A549 (cell line): ENCODE results near the gene TCERG1. TPM values are rescaled to one million over a fixed set of nuclear protein-coding genes. Genes with fewer than 3 reads are reported as not detected.

Source experiments
- ATAC-seq, 2 experiments: fragments of 200-7000 bp in 1 of 2; fragments of >200 bp in 1 of 2; cut with Nextera tagmentation in 1 of 2; cut with Tn5 transposase in 1 of 2; 3 replicates each; pipeline versions ENCODE4 v1.8.0 to v1.9.1; 2018 to 2020; ENCODE audit warnings: mild to moderate bottlenecking in 1 of 2, moderate library complexity in 1 of 2
- CTCF ChIA-PET: fragments of 300-600 bp; sonication (Branson Sonifier 250); formaldehyde crosslinking; extraction: SDS; loops from one replicate; lab custom pipeline; 2021; ENCODE audit warnings: antibody characterized with exemption, inconsistent platforms; lab: Yijun Ruan, JAX
- POLR2A ChIA-PET: fragments of 350-600 bp; formaldehyde crosslinking; extraction: SDS; loops from one replicate; lab custom pipeline; 2021; ENCODE audit warnings: antibody characterized with exemption, inconsistent platforms; lab: Yijun Ruan, JAX
- DNase-seq, 2 experiments: peaks; one replicate each; pipeline versions ENCODE4 v3.0.0 to v3.0.0-alpha.2; 2011 to 2016; ENCODE audit warnings: low read depth in 1 of 2, low spot score in 1 of 2
- FAIRE-seq: peaks from 2 replicates; lab custom pipeline; 2011; peaks lifted over from hg19 to GRCh38; lab: Jason Lieb, UNC
- H3K27ac ChIP-seq, 2 experiments: fragments of >200 bp; sonication (Bioruptor Twin); formaldehyde crosslinking; 3 replicates each; pipeline ENCODE4 v1.5.1; 2016 to 2017
- H3K4me1 ChIP-seq: fragments of >200 bp; sonication (Bioruptor Twin); formaldehyde crosslinking; 3 replicates; pipeline ENCODE4 v1.6.1; 2016
- H3K4me2 ChIP-seq: fragments of >200 bp; sonication (Bioruptor Twin); formaldehyde crosslinking; 3 replicates; pipeline ENCODE4 v1.6.1; 2016
- H3K4me3 ChIP-seq: fragments of >200 bp; sonication (Bioruptor Twin); formaldehyde crosslinking; 3 replicates; pipeline ENCODE4 v1.5.1; 2016
- H3K9me3 ChIP-seq: fragments of >200 bp; sonication (Bioruptor Twin); formaldehyde crosslinking; 3 replicates; pipeline ENCODE4 v1.6.1; 2016
- BCL3 ChIP-seq: fragments of >200 bp; sonication (Bioruptor Twin); formaldehyde crosslinking; IDR thresholded peaks from 3 replicates; pipeline ENCODE4 v1.6.1; 2016
- BHLHE40 ChIP-seq: IDR thresholded peaks from 2 replicates; pipeline ENCODE4 v1.6.1; 2012; ENCODE audit warnings: low read depth, low read length, inconsistent platforms
- CBX2 ChIP-seq: fragments of 200-600 bp; sonication (generic); IDR thresholded peaks from 2 replicates; pipeline ENCODE4 v1.6.1; 2016; ENCODE audit warnings: low read depth, mild to moderate bottlenecking, borderline replicate concordance
- E2F6 ChIP-seq: IDR thresholded peaks from 2 replicates; pipeline ENCODE4 v1.6.1; 2012; ENCODE audit warnings: low read depth, borderline replicate concordance
- EHF ChIP-seq: fragments of 250-450 bp; sonication (Bioruptor Pico); IDR thresholded peaks from 2 replicates; pipeline ENCODE4 v1.5.0; 2020; ENCODE audit warnings: mild to moderate bottlenecking
- EHMT2 ChIP-seq: fragments of 200-600 bp; sonication (generic); IDR thresholded peaks from 2 replicates; pipeline ENCODE4 v1.6.1; 2016; ENCODE audit warnings: antibody characterized with exemption, low read depth, mild to moderate bottlenecking, moderate library complexity
- ELK1 ChIP-seq: fragments of 150-350 bp; IDR thresholded peaks from 2 replicates; pipeline ENCODE4 v1.6.1; 2014; ENCODE audit warnings: low read depth, mild to moderate bottlenecking, low read length
- EP300 ChIP-seq, 2 experiments: fragments of >200 bp; sonication (Bioruptor Twin); formaldehyde crosslinking; IDR thresholded peaks; 2 replicates in 1 of 2; 3 replicates in 1 of 2; pipeline ENCODE4 v1.6.1; 2016 to 2017
- ESRRA ChIP-seq: fragments of 150-350 bp; IDR thresholded peaks from 2 replicates; pipeline ENCODE4 v1.6.1; 2014; ENCODE audit warnings: mild to moderate bottlenecking, low read length, borderline replicate concordance
- FOSB ChIP-seq: fragments of 250-450 bp; sonication (Bioruptor Pico); IDR thresholded peaks from 2 replicates; pipeline ENCODE4 v1.5.0; 2020; ENCODE audit warnings: mild to moderate bottlenecking, moderate library complexity
- FOSL2 ChIP-seq, 2 experiments: fragments of 450-650 bp in 1 of 2; fragments of >200 bp in 1 of 2; sonication (Bioruptor Twin) in 1 of 2; formaldehyde crosslinking; IDR thresholded peaks; 2 replicates each; pipeline versions ENCODE4 v1.5.0 to v1.6.1; 2016 to 2020; ENCODE audit warnings: mild to moderate bottlenecking in 1 of 2, moderate library complexity in 1 of 2
- HEYL ChIP-seq: fragments of 250-450 bp; sonication (Bioruptor Pico); IDR thresholded peaks from 2 replicates; pipeline ENCODE4 v1.8.0; 2021; ENCODE audit warnings: mild to moderate bottlenecking, moderate library complexity
- HOXB5 ChIP-seq: fragments of 250-450 bp; sonication (Bioruptor Pico); IDR thresholded peaks from 2 replicates; pipeline ENCODE4 v1.5.0; 2020; ENCODE audit warnings: mild to moderate bottlenecking, moderate library complexity
- MAX ChIP-seq: IDR thresholded peaks from 2 replicates; pipeline ENCODE4 v1.6.1; 2012
- MAZ ChIP-seq: fragments of 150-350 bp; IDR thresholded peaks from 2 replicates; pipeline ENCODE4 v1.6.1; 2014; ENCODE audit warnings: antibody characterized with exemption, low read depth, low read length, borderline replicate concordance
- PHF8 ChIP-seq: fragments of 200-600 bp; sonication (generic); IDR thresholded peaks from 2 replicates; pipeline ENCODE4 v1.6.1; 2016; ENCODE audit warnings: low read depth, mild to moderate bottlenecking, antibody characterized with exemption, moderate library complexity, borderline replicate concordance
- POLR2AphosphoS2 ChIP-seq: conservative IDR thresholded peaks from 2 replicates; pipeline ENCODE4 v1.6.1; 2012; ENCODE audit warnings: low read length, improper control_type of control experiment, inconsistent platforms
- REST ChIP-seq: fragments of 200-600 bp; sonication (generic); IDR thresholded peaks from 2 replicates; pipeline ENCODE4 v1.6.1; 2016; ENCODE audit warnings: antibody characterized with exemption, mild to moderate bottlenecking, moderate library complexity
- RFX5 ChIP-seq: fragments of 450-650 bp; IDR thresholded peaks from 2 replicates; pipeline ENCODE4 v1.7.1; 2014; ENCODE audit warnings: antibody characterized with exemption, mild to moderate bottlenecking, moderate library complexity
- RNF2 ChIP-seq: fragments of 200-600 bp; sonication (generic); IDR thresholded peaks from 2 replicates; pipeline ENCODE4 v1.6.1; 2016; ENCODE audit warnings: low read depth, mild to moderate bottlenecking, antibody characterized with exemption, moderate library complexity, borderline replicate concordance
- SREBF2 ChIP-seq: fragments of 450-650 bp; IDR thresholded peaks from 2 replicates; pipeline ENCODE4 v1.6.1; 2014; ENCODE audit warnings: mild to moderate bottlenecking, moderate library complexity
- USF2 ChIP-seq: fragments of 450-650 bp; IDR thresholded peaks from 2 replicates; pipeline ENCODE4 v1.6.1; 2014; ENCODE audit warnings: antibody characterized with exemption
- WGBS: methylation state at CpG from one replicate; pipeline ENCODE4 v1.1.6; 2017; ENCODE audit errors: missing lambda C conversion rate; 5-methylcytosine and 5-hydroxymethylcytosine counted together
- polyA plus RNA-seq, 4 experiments: library from polyadenylated mRNA; depleted of rRNA in 3 of 4; stranded (reverse); fragments of >200 nt; fragmentation: RNase III in 1 of 4; extraction: RNeasy Plus Mini Kit Qiagen cat#74134 plus additional on column Dnase treatment in 1 of 4; gene quantifications; 2 replicates in 3 of 4; 3 replicates in 1 of 4; pipeline ENCODE4 v1.2.3, GENCODE V29; 2011 to 2017

The TCERG1 gene
- polyA plus RNA-seq, 2 of the 4 experiments (the other 2 are of a cell fraction): 49.1 to 73.8 TPM

GRCh38 chr5:146548781-146549449 is 101.8 kb downstream of the TCERG1 start (continued):
- TF ChIP-seq REST (no peak), BHLHE40 (no peak), MAZ (no peak)

GRCh38 chr5:146549615-146550014 is 102.5 kb downstream of the TCERG1 start:
- ATAC-seq (no peak), DNase-seq (no peak), FAIRE-seq (no peak)
- H3K9me3 ChIP-seq: no peaks in the 10 kb centered on the region
- H3K4me1 ChIP-seq: no peaks in the 10 kb centered on the region
- no peak overlapping the region for H3K27ac ChIP-seq
- POLR2A ChIA-PET: no interaction called here
- CTCF ChIA-PET: interaction anchor here (0.8 to 2.9 kb wide), 4 partner anchors 16 to 417 kb away, joined by 3 to 12 read pairs (median 4); no protein-coding TSS in a partner anchor
- no peak overlapping the region for H3K4me3 ChIP-seq
- TF ChIP-seq SREBF2 (no peak), MAZ (no peak), BCL3 (no peak), POLR2AphosphoS2 (no peak), EHF (CRISPR knock-in tag) (no peak)
- H3K4me2 ChIP-seq: no peak overlapping the region

GRCh38 chr5:146553446-146553845 is 106.3 kb downstream of the TCERG1 start:
- H3K4me3 ChIP-seq: no peak overlapping the region
- no peaks in the 10 kb centered on the region for H3K4me1 ChIP-seq
- FAIRE-seq: no peak
- TF ChIP-seq ELK1 (no peak), EHMT2 (no peak), E2F6 (no peak), PHF8 (no peak), ESRRA (no peak), RNF2 (no peak), FOSB (CRISPR knock-in tag) (no peak), HEYL (no peak), MAX (no peak), CBX2 (no peak), RFX5 (no peak), EP300 (IDR thresholded peaks at IDR 0.05) (no peak), HOXB5 (CRISPR knock-in tag) (no peak), POLR2AphosphoS2 (no peak), FOSL2 (IDR thresholded peaks at IDR 0.05) (no peak), FOSL2 (CRISPR knock-in tag; IDR thresholded peaks at IDR 0.05) (no peak), USF2 (no peak)
- no peaks in the 10 kb centered on the region for H3K9me3 ChIP-seq
- CTCF ChIA-PET: interaction anchor here (1.2 to 1.5 kb wide), 2 partner anchors 13 to 414 kb away, joined by 3 read pairs; no protein-coding TSS in a partner anchor
- DNase-seq: no peak
- ATAC-seq: no peak
- H3K4me2 ChIP-seq: no peak overlapping the region
- 32% methylated on average over 3 of the region's 3 CpGs for WGBS
- POLR2A ChIA-PET: no interaction called here
- H3K27ac ChIP-seq: no peak overlapping the region
